GM23338 (cell line): ENCODE measurements around the gene CLIC5. TPM values are rescaled to one million over a fixed set of nuclear protein-coding genes. Genes with fewer than 3 reads are reported as not detected.

Experiments used
- ATAC-seq: fragments of 200-7000 bp; cut with Tn5 transposase; 3 replicates; pipeline ENCODE4 v1.9.1; 2020
- DNase-seq: peaks from one replicate; pipeline ENCODE4 v3.0.0-alpha.2; 2015; ENCODE audit warnings: low spot score
- H2AFZ ChIP-seq: fragments of 200-600 bp; sonication (generic); 2 replicates; pipeline ENCODE4 v1.8.0; 2016; ENCODE audit warnings: antibody characterized with exemption, mild to moderate bottlenecking, moderate library complexity
- H3F3A ChIP-seq: fragments of 200-600 bp; sonication (generic); replicated peaks from 2 replicates; pipeline ENCODE4 v1.8.0; 2017; ENCODE audit warnings: antibody characterized with exemption, mixed run types, low read depth
- H3K27ac ChIP-seq: fragments of 200-600 bp; sonication (generic); 2 replicates; pipeline ENCODE4 v1.6.1; 2016; ENCODE audit warnings: low read depth
- H3K27me3 ChIP-seq: fragments of 200-600 bp; sonication (generic); 2 replicates; pipeline ENCODE4 v1.8.0; 2016; ENCODE audit warnings: mild to moderate bottlenecking, mixed run types, moderate library complexity; ENCODE audit not compliant: insufficient read depth
- H3K36me3 ChIP-seq: fragments of 200-600 bp; sonication (generic); 2 replicates; pipeline ENCODE4 v1.8.0; 2016; ENCODE audit warnings: mild to moderate bottlenecking; ENCODE audit not compliant: insufficient read depth
- H3K4me1 ChIP-seq: fragments of 200-600 bp; sonication (generic); 2 replicates; pipeline ENCODE4 v1.8.0; 2016; ENCODE audit warnings: mild to moderate bottlenecking, moderate library complexity; ENCODE audit not compliant: insufficient read depth
- H3K4me2 ChIP-seq: fragments of 200-600 bp; sonication (generic); 2 replicates; pipeline ENCODE4 v1.7.1; 2017; ENCODE audit warnings: mixed run types
- H3K4me3 ChIP-seq: fragments of 200-600 bp; sonication (generic); 2 replicates; pipeline ENCODE4 v1.6.1; 2016; ENCODE audit warnings: mixed run types
- H3K79me2 ChIP-seq: fragments of 200-600 bp; sonication (generic); replicated peaks from 2 replicates; pipeline ENCODE4 v1.8.0; 2017; ENCODE audit warnings: mild to moderate bottlenecking; ENCODE audit not compliant: insufficient read depth
- H3K9me2 ChIP-seq: fragments of 200-600 bp; sonication (generic); 2 replicates; pipeline ENCODE4 v1.8.0; 2017; ENCODE audit not compliant: insufficient read depth
- H4K20me1 ChIP-seq: fragments of 200-600 bp; sonication (generic); replicated peaks from 2 replicates; pipeline ENCODE4 v1.8.0; 2017; ENCODE audit warnings: mild to moderate bottlenecking; ENCODE audit not compliant: insufficient read depth
- H3K27ac Mint-ChIP-seq: 2 replicates; pipeline ENCODE4 v1.8.0; 2020; ENCODE audit warnings: inconsistent platforms, mild to moderate bottlenecking, moderate library complexity, mixed read lengths
- H3K27me3 Mint-ChIP-seq: 3 replicates; pipeline ENCODE4 v1.8.0; 2022; ENCODE audit warnings: low read depth, mild to moderate bottlenecking, moderate library complexity, mixed read lengths, inconsistent platforms; ENCODE audit not compliant: insufficient read depth, poor library complexity
- H3K36me3 Mint-ChIP-seq: 3 replicates; pipeline ENCODE4 v1.8.0; 2021; ENCODE audit warnings: low read depth, mild to moderate bottlenecking, inconsistent platforms, moderate library complexity, mixed read lengths
- H3K4me1 Mint-ChIP-seq: 3 replicates; pipeline ENCODE4 v1.8.0; 2020; ENCODE audit warnings: mild to moderate bottlenecking, inconsistent platforms, mixed read lengths
- H3K4me3 Mint-ChIP-seq: 3 replicates; pipeline ENCODE4 v1.8.0; 2021; ENCODE audit warnings: moderate library complexity, mild to moderate bottlenecking, inconsistent platforms, mixed read lengths
- H3K9me3 Mint-ChIP-seq: 3 replicates; pipeline ENCODE4 v1.8.0; 2020; ENCODE audit warnings: moderate library complexity, mild to moderate bottlenecking, inconsistent platforms, mixed read lengths
- NANOG ChIP-seq: IDR thresholded peaks from 2 replicates; pipeline ENCODE4 v1.6.1; 2016; ENCODE audit warnings: antibody characterized with exemption, borderline replicate concordance
- POLR2AphosphoS5 ChIP-seq: IDR thresholded peaks from 2 replicates; pipeline ENCODE4 v1.6.1; 2016; ENCODE audit warnings: antibody characterized with exemption, low read depth
- STAT1 ChIP-seq: IDR thresholded peaks from one replicate; pipeline ENCODE4 v1.6.1; 2016; ENCODE audit warnings: antibody characterized with exemption; ENCODE audit not compliant: unreplicated experiment
- ZNF462 ChIP-seq: fragments of 250-450 bp; sonication (Bioruptor Pico); IDR thresholded peaks from 2 replicates; pipeline ENCODE4 v1.5.0; 2020; ENCODE audit warnings: mild to moderate bottlenecking, moderate library complexity
- polyA plus RNA-seq: library from polyadenylated mRNA; unstranded; fragments of >200 nt; fragmentation: Nextera tagmentation; extraction: Ambion mirVana; gene quantifications from 2 replicates; pipeline ENCODE4 v1.2.1, GENCODE V29; 2016
- total RNA-seq: library from RNA; depleted of rRNA; stranded (reverse); fragments of >200 nt; shearing (Covaris generic); gene quantifications from 2 replicates; pipeline ENCODE4 v1.2.3, GENCODE V29; 2014

Gene CLIC5
- total and polyA plus RNA-seq, 2 experiments from 2014 or later = 0.08 TPM; not detected in 1

GRCh38 chr6:46044881-46045617, 29.4 kb upstream of the CLIC5 start:
- Histone ChIP-seq H2AFZ (no peak overlapping the region), H3K4me2 (no peak overlapping the region), H3K27me3 (no peaks in the 10 kb centered on the region)

More at GRCh38 chr6:46044881-46045617, 29.4 kb upstream of the CLIC5 start:
- Histone ChIP-seq H3K36me3 (no peaks in the 10 kb centered on the region), H3K79me2 (no peaks in the 10 kb centered on the region), H3K27ac (no peak overlapping the region), H3F3A (no peaks in the 10 kb centered on the region), H3K9me2 (peaks cover 5% of the 10 kb centered on the region; the same call in 1 of the 2 replicates), H3K4me1 (peaks cover 4% of the 10 kb centered on the region), H4K20me1 (no peaks in the 10 kb centered on the region), H3K4me3 (no peak overlapping the region)
- ATAC-seq = no peak
- no peaks in the 10 kb centered on the region for H3K36me3 Mint-ChIP-seq
- no peaks in the 10 kb centered on the region for H3K9me3 Mint-ChIP-seq
- no peak for TF ChIP-seq ZNF462
- TF ChIP-seq POLR2AphosphoS5 = no peak
- no peak for TF ChIP-seq STAT1
- no peak for TF ChIP-seq NANOG
- H3K27ac Mint-ChIP-seq = no peak overlapping the region
- no peak overlapping the region for H3K4me3 Mint-ChIP-seq
- no peak for DNase-seq
- H3K27me3 Mint-ChIP-seq = no peaks in the 10 kb centered on the region
- H3K4me1 Mint-ChIP-seq = peaks cover 16% of the 10 kb centered on the region; the same call in 2 of the 3 replicates
